WTC11 (cell line): ENCODE results near the gene ZNF189.

Source experiments
- ATF3 ChIP-seq: sonication (generic); formaldehyde crosslinking; conservative IDR thresholded peaks from 2 replicates; pipeline ENCODE4 v1.8.1; 2022; ENCODE audit warnings: mild to moderate bottlenecking, missing genetic modification reagents
- CREB1 ChIP-seq: sonication (generic); formaldehyde crosslinking; IDR thresholded peaks from 2 replicates; pipeline ENCODE4 v1.8.0; 2023; ENCODE audit warnings: mild to moderate bottlenecking, missing genetic modification reagents
- CTCF ChIP-seq: fragments of 200-600 bp; IDR thresholded peaks from 2 replicates; pipeline ENCODE4 v1.8.0; 2022; ENCODE audit warnings: antibody characterized with exemption
- FOXJ3 ChIP-seq: sonication (generic); formaldehyde crosslinking; IDR thresholded peaks from 2 replicates; pipeline ENCODE4 v1.9.0; 2021; ENCODE audit warnings: missing genetic modification reagents, mild to moderate bottlenecking, borderline replicate concordance
- ZNF263 ChIP-seq: sonication (generic); formaldehyde crosslinking; IDR thresholded peaks from 2 replicates; pipeline ENCODE4 v1.8.1; 2022; ENCODE audit warnings: low read depth, mild to moderate bottlenecking, moderate library complexity, missing genetic modification reagents

- TF ChIP-seq CTCF (no peak), CREB1 (no peak), ATF3 (CRISPR knock-in tag) (no peak), ZNF263 (CRISPR knock-in tag) (no peak), FOXJ3 (no peak)
Measured at GRCh38 chr9:101421653-101422065, 23.0 kb downstream of the ZNF189 start.
